Measurements from ENCODE around the gene UNCX.

Gene UNCX

GRCh38 chr7:1218541-1219165 lies 14.0 kb upstream of the UNCX start:
- DNase-seq = no peak

- no peak for DNase-seq
These were observed 13.2 kb upstream of the UNCX start for GRCh38 chr7:1219498-1219897.

- DNase-seq = no peak
These were observed 12.5 kb upstream of the UNCX start for GRCh38 chr7:1220000-1220726.

- DNase-seq = no peak
These were observed 11.5 kb upstream of the UNCX start for GRCh38 chr7:1220977-1221745.

GRCh38 chr7:1223196-1223981 lies 9.3 kb upstream of the UNCX start:
- no peak for DNase-seq

GRCh38 chr7:1224086-1224716 lies 8.5 kb upstream of the UNCX start:
- DNase-seq = no peak

GRCh38 chr7:1225030-1225429 lies 7.6 kb upstream of the UNCX start:
- no peak for DNase-seq

GRCh38 chr7:1225441-1226185 lies 7.1 kb upstream of the UNCX start:
- peak in 2 of 4 experiments; percentile 24 for DNase-seq

- no peak for DNase-seq
These were observed 6.3 kb upstream of the UNCX start for GRCh38 chr7:1226186-1226901.

GRCh38 chr7:1227071-1227804 lies 5.4 kb upstream of the UNCX start:
- DNase-seq = no peak

GRCh38 chr7:1227814-1228544 lies 4.7 kb upstream of the UNCX start:
- no peak for DNase-seq

- DNase-seq = no peak
These were observed 4.0 kb upstream of the UNCX start for GRCh38 chr7:1228545-1229201.

- DNase-seq = no peak
These were observed 3.3 kb upstream of the UNCX start for GRCh38 chr7:1229202-1229947.

GRCh38 chr7:1229956-1230355 lies 2.7 kb upstream of the UNCX start:
- no peak for DNase-seq

- no peak for DNase-seq
These were observed 2.1 kb upstream of the UNCX start for GRCh38 chr7:1230411-1231213.

GRCh38 chr7:1231214-1232102 lies 1.2 kb upstream of the UNCX start:
- no peak for DNase-seq

- DNase-seq = no peak
These were observed 587 bp upstream of the UNCX start for GRCh38 chr7:1232103-1232466.
